HL-60/S4 treated with phorbol 12-myristate 13-acetate at 8.2 ng/mL for 4 days and 3 days (cell line): Measurements from ENCODE around the gene TMOD3.
"Not testable (repeated sequence)": the region's sequence is repeated elsewhere in the genome, so short reads cannot be mapped to it uniquely, and the experiment has no call there.

Source experiments
- in situ Hi-C: fragments of 300-500 bp; cut with MboI; formaldehyde crosslinking; loops from 2 replicates; pipeline ENCODE4 v1.15.0; 2022; ENCODE audit warnings: low sequenced_read_pairs

The TMOD3 gene

GRCh38 chr15:51829376-51830275 is at the start of gene TMOD3:
TSS of gene TMOD3 (plus strand) at chr15:51829653. CDS start at chr15:51862885, 33,232 bp downstream.
- in situ Hi-C loops, result no loop called here

GRCh38 chr15:51780636-51781035 is 48.8 kb upstream of the TMOD3 start:
- in situ Hi-C loops, result no loop called here

GRCh38 chr15:51781506-51781905 is 47.9 kb upstream of the TMOD3 start:
- in situ Hi-C loops, result no loop called here

GRCh38 chr15:51782357-51782896 is 47.0 kb upstream of the TMOD3 start:
- in situ Hi-C loops, result no loop called here

GRCh38 chr15:51783967-51784366 is 45.5 kb upstream of the TMOD3 start:
- in situ Hi-C loops, result no loop called here

GRCh38 chr15:51787130-51787529 is 42.3 kb upstream of the TMOD3 start:
- in situ Hi-C loops, result not testable (repeated sequence)

GRCh38 chr15:51792474-51792873 is 37.0 kb upstream of the TMOD3 start:
- in situ Hi-C loops, result not testable (repeated sequence)

- in situ Hi-C loops, result no loop called here
These were observed 35.7 kb upstream of the TMOD3 start for GRCh38 chr15:51793521-51794305.

- in situ Hi-C loops, result no loop called here
These were observed 32.5 kb upstream of the TMOD3 start for GRCh38 chr15:51796847-51797401.

GRCh38 chr15:51798281-51798680 is 31.2 kb upstream of the TMOD3 start:
- in situ Hi-C loops, result no loop called here

- in situ Hi-C loops, result no loop called here
These were observed 29.9 kb upstream of the TMOD3 start for GRCh38 chr15:51799282-51800252.

- in situ Hi-C loops, result no loop called here
These were observed 28.0 kb upstream of the TMOD3 start for GRCh38 chr15:51801391-51801835.

GRCh38 chr15:51802593-51802992 is 26.9 kb upstream of the TMOD3 start:
- in situ Hi-C loops, result no loop called here

- in situ Hi-C loops, result no loop called here
These were observed 25.5 kb upstream of the TMOD3 start for GRCh38 chr15:51803965-51804364.

GRCh38 chr15:51806123-51806522 is 23.3 kb upstream of the TMOD3 start:
- in situ Hi-C loops, result no loop called here

GRCh38 chr15:51809457-51809856 is 20.0 kb upstream of the TMOD3 start:
- in situ Hi-C loops, result no loop called here

- in situ Hi-C loops, result no loop called here
These were observed 16.9 kb upstream of the TMOD3 start for GRCh38 chr15:51812598-51812997.

- in situ Hi-C loops, result no loop called here
These were observed 14.8 kb upstream of the TMOD3 start for GRCh38 chr15:51814606-51815005.

GRCh38 chr15:51816611-51817010 is 12.8 kb upstream of the TMOD3 start:
- in situ Hi-C loops, result no loop called here

GRCh38 chr15:51818150-51818549 is 11.3 kb upstream of the TMOD3 start:
- in situ Hi-C loops, result no loop called here
